ENCODE data around the gene SLC24A3.

The SLC24A3 gene

GRCh38 chr20:19223640-19224039, 11.2 kb downstream of the SLC24A3 start:
- no peak overlapping the region for H3K4me3 Mint-ChIP-seq
- no peaks in the 10 kb centered on the region for H3K27me3 Mint-ChIP-seq (ENCODE audit: low read depth)
- peaks cover 11% of the 10 kb centered on the region for H3K36me3 Mint-ChIP-seq (ENCODE audit: low read depth)
- no peak overlapping the region for H3K27ac Mint-ChIP-seq
- peaks cover 23% of the 10 kb centered on the region for H3K9me3 Mint-ChIP-seq
- no peak for TF ChIP-seq CTCF (IDR thresholded peaks at IDR 0.05; ENCODE audit: unreplicated experiment in 3 of 3)
- H3K4me1 Mint-ChIP-seq: peaks cover 23% of the 10 kb centered on the region

GRCh38 chr20:19231359-19232035, 19.1 kb downstream of the SLC24A3 start:
- H3K27ac Mint-ChIP-seq: no peak overlapping the region
- no peak overlapping the region for H3K4me3 Mint-ChIP-seq
- H3K9me3 Mint-ChIP-seq: peaks cover 9% of the 10 kb centered on the region
- no peak for TF ChIP-seq CTCF (IDR thresholded peaks at IDR 0.05; ENCODE audit: unreplicated experiment in 3 of 3)
- H3K27me3 Mint-ChIP-seq (ENCODE audit: low read depth): no peaks in the 10 kb centered on the region
- peaks cover 5% of the 10 kb centered on the region for H3K36me3 Mint-ChIP-seq (ENCODE audit: low read depth)
- H3K4me1 Mint-ChIP-seq: peaks cover 28% of the 10 kb centered on the region

- Mint-ChIP-seq H3K4me3 (peak overlapping the region in 1 of 3 experiments; percentile 60), H3K36me3 (ENCODE audit: low read depth) (no peaks in the 10 kb centered on the region), H3K9me3 (peaks cover 2% of the 10 kb centered on the region), H3K27me3 (ENCODE audit: low read depth) (no peaks in the 10 kb centered on the region), H3K4me1 (peaks cover 40% of the 10 kb centered on the region), H3K27ac (peak overlapping the region; percentile 36 to 64 (median 44))
- TF ChIP-seq CTCF (IDR thresholded peaks at IDR 0.05; ENCODE audit: unreplicated experiment in 3 of 3): no peak
Measured at GRCh38 chr20:19232997-19233794, 20.8 kb downstream of the SLC24A3 start.

- Mint-ChIP-seq H3K27me3 (ENCODE audit: low read depth) (peaks cover 5% of the 10 kb centered on the region), H3K4me1 (peaks cover 38% of the 10 kb centered on the region), H3K4me3 (no peak overlapping the region), H3K9me3 (no peaks in the 10 kb centered on the region), H3K27ac (no peak overlapping the region), H3K36me3 (ENCODE audit: low read depth) (no peaks in the 10 kb centered on the region)
- no peak for TF ChIP-seq CTCF (IDR thresholded peaks at IDR 0.05; ENCODE audit: unreplicated experiment in 3 of 3)
Measured at GRCh38 chr20:19236371-19237055, 24.1 kb downstream of the SLC24A3 start.

GRCh38 chr20:19241440-19241839, 29.0 kb downstream of the SLC24A3 start:
- Mint-ChIP-seq H3K27ac (no peak overlapping the region), H3K36me3 (ENCODE audit: low read depth) (no peaks in the 10 kb centered on the region), H3K27me3 (ENCODE audit: low read depth) (peaks cover 5% of the 10 kb centered on the region), H3K4me3 (no peak overlapping the region), H3K9me3 (no peaks in the 10 kb centered on the region), H3K4me1 (peaks cover 19% of the 10 kb centered on the region)
- TF ChIP-seq CTCF (IDR thresholded peaks at IDR 0.05; ENCODE audit: unreplicated experiment in 3 of 3): no peak

All from nephron (organoid).